Erythroblast (primary cell): Measurements from ENCODE around the gene SIPA1L3.

Source experiments
- GATA1 ChIP-seq: IDR thresholded peaks from 2 replicates; pipeline ENCODE4 v1.6.1; 2011; ENCODE audit warnings: low read depth, mild to moderate bottlenecking, control low read depth, low read length, moderate library complexity
- POLR2A ChIP-seq: IDR thresholded peaks from 2 replicates; pipeline ENCODE4 v1.6.1; 2011; ENCODE audit warnings: mild to moderate bottlenecking, low read length

- no peak for TF ChIP-seq POLR2A
- TF ChIP-seq GATA1: no peak
Measured at GRCh38 chr19:38151242-38151641, 244.2 kb downstream of the SIPA1L3 start.
